WI38 (cell line): ENCODE measurements around the gene CFAP97.

Experiments used
- H3K4me3 ChIP-seq: 2 replicates; pipeline ENCODE4 v1.5.1; 2011; ENCODE audit warnings: low read depth, mild to moderate bottlenecking, control low read depth, low read length
- TF ChIP-seq, protein P1 (sequence below): IDR thresholded peaks from 2 replicates; pipeline ENCODE4 v1.5.1; 2012; ENCODE audit warnings: low read depth, mild to moderate bottlenecking, control low read depth, low read length

Gene CFAP97

DNA sequence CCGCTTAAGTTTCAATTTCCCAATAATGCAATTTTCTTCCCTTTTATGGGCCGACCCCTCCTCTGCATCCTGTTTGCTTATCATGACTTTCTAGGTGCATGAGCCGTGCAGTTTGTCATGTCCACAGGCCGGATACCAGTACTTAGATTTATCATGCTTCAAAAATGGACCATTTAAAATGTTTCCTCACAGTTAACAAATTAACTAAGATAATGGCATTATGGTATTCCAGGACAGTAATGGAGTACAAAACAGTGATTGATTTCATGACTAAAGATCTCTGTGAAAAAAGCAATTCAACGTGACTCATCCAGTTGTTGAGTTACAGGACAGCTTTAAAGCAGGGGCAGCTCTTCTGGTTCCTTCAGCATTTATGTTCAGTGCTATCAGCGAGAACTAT, 28.6 kb upstream of the CFAP97 start:
- TF ChIP-seq, protein P1, sequence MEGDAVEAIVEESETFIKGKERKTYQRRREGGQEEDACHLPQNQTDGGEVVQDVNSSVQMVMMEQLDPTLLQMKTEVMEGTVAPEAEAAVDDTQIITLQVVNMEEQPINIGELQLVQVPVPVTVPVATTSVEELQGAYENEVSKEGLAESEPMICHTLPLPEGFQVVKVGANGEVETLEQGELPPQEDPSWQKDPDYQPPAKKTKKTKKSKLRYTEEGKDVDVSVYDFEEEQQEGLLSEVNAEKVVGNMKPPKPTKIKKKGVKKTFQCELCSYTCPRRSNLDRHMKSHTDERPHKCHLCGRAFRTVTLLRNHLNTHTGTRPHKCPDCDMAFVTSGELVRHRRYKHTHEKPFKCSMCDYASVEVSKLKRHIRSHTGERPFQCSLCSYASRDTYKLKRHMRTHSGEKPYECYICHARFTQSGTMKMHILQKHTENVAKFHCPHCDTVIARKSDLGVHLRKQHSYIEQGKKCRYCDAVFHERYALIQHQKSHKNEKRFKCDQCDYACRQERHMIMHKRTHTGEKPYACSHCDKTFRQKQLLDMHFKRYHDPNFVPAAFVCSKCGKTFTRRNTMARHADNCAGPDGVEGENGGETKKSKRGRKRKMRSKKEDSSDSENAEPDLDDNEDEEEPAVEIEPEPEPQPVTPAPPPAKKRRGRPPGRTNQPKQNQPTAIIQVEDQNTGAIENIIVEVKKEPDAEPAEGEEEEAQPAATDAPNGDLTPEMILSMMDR = no peak

DNA sequence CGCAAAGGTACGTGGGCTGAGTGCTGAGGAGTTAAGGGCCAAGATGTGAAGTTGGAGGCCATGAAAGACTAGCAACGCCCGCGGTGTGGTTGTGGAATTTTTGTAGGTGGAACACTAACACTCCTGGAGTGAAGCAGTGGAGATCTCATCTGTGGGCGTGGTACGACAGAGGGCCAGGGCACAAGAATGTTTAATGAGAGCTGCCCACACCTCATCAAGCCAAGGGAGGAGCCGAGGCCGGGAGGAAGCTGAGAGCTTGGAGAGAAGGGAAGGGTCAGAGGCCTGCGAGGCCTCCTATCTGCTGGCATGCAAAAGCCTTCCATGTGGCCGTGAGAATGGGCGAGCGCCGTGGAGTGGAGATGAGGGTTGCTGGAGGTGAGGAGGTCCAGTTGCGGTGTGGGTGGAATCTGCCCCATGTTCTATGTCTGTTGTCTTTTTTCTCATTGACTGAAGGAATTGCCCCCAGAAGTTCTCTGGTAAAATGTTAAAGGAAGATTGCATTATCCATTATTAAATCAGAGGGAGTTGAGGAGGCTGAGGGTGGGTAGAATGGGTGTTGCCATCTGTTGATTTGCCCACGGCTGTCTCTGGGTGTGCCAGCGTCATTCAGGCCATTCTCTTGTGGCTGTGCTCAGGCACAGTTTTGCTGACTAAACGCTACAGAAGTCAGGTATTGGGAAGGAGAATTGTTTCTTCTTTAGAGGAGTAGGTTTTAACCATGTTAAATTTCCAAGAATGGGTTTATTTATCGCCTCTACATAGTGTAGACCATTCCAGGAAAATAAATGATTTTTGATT, 25.4 kb upstream of the CFAP97 start:
- H3K4me3 ChIP-seq = no peak overlapping the region
- TF ChIP-seq, protein P1 = no peak

More for the DNA sequence above, 28.6 kb upstream of the CFAP97 start:
- H3K4me3 ChIP-seq = no peak overlapping the region

DNA sequence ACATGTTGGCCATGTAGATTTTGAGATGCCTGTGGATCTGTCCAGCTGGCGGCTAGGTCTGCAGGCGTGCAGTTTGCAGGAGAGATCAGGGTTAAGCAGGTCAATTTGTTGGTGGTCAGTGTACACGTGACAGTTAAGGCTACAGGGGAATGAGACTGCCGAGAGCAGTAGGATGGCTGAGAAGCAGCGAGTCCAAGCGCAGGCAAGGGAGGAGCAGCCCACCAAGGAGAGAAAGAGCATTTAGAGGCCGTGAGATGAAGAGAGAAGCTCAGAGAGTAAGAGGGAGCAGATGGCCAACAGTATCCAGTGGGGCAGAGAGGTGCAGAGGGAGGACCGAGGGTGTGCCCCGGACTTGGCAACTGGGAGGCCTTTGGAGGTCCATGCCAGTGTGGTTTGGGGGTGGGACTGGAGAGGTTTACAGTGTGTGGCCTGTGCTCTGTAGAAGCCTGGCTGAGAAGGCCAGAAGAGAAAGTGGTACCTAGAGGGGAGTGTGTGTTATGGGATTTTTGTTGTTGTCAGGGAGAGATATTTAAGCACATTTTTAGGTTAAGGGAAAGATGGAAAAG, 24.0 kb upstream of the CFAP97 start:
- no peak overlapping the region for H3K4me3 ChIP-seq
- TF ChIP-seq, protein P1 = no peak

DNA sequence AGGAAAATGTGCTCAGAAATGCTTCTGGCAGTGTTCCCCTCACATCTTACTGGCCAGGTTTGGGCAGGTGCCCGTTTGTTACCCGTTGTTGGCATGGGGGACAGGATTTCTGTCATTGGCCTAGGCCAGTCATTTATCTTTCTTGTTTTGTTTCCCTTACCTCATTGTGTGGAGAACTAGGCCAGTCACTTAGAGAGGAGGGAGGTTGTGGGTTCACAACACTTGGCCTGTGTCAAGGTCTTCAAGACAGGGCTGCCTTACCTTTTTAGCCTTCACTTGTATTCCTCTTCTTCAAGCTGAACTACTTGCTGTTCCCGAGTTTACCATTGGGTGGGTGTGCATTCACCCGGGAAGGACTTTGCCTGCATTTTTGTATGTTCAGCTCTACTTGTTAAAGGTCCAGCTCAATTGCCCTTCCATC, 23.3 kb upstream of the CFAP97 start:
- TF ChIP-seq, protein P1 = no peak
- no peak overlapping the region for H3K4me3 ChIP-seq

DNA sequence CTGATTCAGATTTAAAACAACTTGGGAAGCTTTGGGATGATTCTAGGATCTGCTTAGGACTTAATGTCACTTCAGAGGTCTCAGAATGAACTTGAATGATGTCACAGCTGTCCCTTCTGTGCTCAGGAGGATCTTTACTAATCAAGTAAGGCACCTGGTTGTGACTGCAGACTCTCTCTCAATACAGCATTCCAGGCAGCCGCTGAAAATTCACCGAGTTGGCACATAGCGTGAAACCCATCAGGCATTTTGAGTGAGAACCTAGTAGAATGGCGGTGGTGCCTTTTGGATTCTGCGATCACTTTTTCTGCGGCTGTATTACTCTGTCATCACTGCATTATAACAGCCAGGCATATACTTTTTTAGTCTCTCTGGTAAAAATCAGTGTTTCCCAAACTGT, 22.1 kb upstream of the CFAP97 start:
- TF ChIP-seq, protein P1 = no peak
- no peak overlapping the region for H3K4me3 ChIP-seq

DNA sequence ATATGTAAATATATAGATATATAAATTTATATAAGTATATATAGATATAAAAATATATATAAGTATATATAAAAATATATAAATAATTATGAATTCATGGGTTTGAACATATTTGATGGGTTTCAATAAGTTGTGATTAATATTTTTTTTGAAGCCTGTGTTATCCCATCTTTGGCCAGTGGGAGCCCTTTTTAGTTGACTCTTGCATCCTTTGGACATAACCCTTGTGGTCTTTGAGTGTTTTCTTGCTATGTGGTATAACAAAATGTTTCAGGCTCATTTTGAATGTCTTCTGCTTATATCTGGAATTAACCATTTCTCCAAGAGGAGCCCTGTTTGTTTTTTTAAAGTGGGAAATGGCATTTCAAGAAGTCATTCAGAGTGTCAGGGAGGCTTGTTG, 20.8 kb upstream of the CFAP97 start:
- H3K4me3 ChIP-seq = no peak overlapping the region
- TF ChIP-seq, protein P1 = no peak

DNA sequence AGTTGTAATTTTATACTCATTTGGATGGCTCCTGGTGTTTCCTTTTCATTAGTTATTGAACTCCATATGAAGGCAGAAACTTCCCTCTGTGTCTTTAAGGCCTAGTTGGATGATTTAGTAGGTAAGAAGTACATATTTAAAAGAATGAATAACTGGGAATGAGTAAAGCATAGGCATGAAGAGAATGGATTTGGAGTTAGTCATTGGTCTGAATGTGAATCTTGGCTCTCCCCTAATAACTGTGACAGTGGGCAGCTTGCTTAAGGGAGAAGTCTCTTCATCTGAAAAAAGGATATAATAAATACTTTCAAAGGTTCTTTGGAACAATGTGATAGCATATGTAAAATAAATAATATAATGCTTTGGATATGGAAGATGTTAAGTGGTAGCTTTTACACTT, 18.8 kb upstream of the CFAP97 start:
- H3K4me3 ChIP-seq = no peak overlapping the region
- TF ChIP-seq, protein P1 = no peak
